Keratinocyte (primary cell): Measurements from ENCODE around the gene SPATA6L.

Experiments
- EZH2 ChIP-seq: IDR thresholded peaks from one replicate; pipeline ENCODE4 v1.6.1; 2012; ENCODE audit warnings: inconsistent platforms, mild to moderate bottlenecking, low read length, moderate library complexity
- TF ChIP-seq, protein P1 (sequence below), 3 experiments: IDR thresholded peaks in 1 of 3; conservative IDR thresholded peaks in 1 of 3; optimal IDR thresholded peaks in 1 of 3; 2 replicates in 2 of 3; 3 replicates in 1 of 3; pipeline versions ENCODE3 to v1.5.1; 2011; ENCODE audit warnings: low read length in 3 of 3, mild to moderate bottlenecking in 3 of 3, moderate library complexity in 2 of 3, control low read depth in 1 of 3, inconsistent platforms in 1 of 3; ENCODE audit not compliant: insufficient read depth in 2 of 3; ENCODE audit errors: extremely low read depth in 1 of 3

DNA sequence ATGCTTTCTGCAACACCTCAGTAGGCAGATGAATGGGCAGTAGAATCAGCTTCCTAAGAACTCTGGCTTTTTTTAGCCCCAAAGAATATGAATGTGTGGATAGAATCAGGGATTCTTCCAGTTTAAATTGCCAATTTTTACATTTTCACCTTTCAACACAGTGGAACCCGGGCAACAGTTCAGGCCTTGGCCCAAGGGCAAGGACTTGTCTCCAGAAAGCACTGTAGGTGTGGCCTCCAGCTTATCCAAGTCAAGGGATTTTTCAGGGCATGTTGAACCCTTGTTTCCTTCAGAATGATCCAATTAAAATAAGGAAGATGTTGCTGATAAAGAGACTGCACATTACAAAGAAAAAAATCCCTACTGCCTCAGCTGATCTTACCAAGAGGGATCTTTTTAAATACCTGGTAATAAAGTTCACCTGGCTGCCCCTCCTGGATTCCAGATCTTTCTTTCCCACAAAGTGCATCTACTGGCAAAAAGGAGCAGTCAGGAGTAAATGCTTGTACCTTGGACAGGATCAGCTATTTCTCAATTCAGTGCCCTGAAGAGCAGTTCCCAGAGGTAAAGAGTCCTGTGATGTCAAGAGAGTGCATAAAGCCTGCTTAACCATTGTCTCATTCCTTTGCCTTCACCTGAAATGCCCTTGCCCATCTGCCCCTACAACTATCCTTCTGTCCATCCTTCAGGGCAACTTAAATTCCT is 84.3 kb downstream of the SPATA6L start:
- TF ChIP-seq, protein P1, sequence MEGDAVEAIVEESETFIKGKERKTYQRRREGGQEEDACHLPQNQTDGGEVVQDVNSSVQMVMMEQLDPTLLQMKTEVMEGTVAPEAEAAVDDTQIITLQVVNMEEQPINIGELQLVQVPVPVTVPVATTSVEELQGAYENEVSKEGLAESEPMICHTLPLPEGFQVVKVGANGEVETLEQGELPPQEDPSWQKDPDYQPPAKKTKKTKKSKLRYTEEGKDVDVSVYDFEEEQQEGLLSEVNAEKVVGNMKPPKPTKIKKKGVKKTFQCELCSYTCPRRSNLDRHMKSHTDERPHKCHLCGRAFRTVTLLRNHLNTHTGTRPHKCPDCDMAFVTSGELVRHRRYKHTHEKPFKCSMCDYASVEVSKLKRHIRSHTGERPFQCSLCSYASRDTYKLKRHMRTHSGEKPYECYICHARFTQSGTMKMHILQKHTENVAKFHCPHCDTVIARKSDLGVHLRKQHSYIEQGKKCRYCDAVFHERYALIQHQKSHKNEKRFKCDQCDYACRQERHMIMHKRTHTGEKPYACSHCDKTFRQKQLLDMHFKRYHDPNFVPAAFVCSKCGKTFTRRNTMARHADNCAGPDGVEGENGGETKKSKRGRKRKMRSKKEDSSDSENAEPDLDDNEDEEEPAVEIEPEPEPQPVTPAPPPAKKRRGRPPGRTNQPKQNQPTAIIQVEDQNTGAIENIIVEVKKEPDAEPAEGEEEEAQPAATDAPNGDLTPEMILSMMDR (optimal IDR thresholded peaks at IDR 0.05 in 1 of 3, IDR thresholded peaks at IDR 0.05 in 1 of 3, conservative IDR thresholded peaks at IDR 0.05 in 1 of 3; ENCODE audit: extremely low read depth in 1 of 3, insufficient read depth in 2 of 3, low read length in 3 of 3) = no peak
- no peak for TF ChIP-seq EZH2
